HG02943 (cell line): ENCODE measurements around the gene GPAT3.
"Not testable (repeated sequence)": the region's sequence is repeated elsewhere in the genome, so short reads cannot be mapped to it uniquely, and the experiment has no call there.

Experiments
- ATAC-seq: cut with Tn5 transposase; IDR thresholded peaks from one replicate; pipeline ENCODE4 v1.9.1; 2021; ENCODE audit warnings: mild to moderate bottlenecking, low read depth, moderate library complexity; ENCODE audit not compliant: unreplicated experiment

The GPAT3 gene

DNA sequence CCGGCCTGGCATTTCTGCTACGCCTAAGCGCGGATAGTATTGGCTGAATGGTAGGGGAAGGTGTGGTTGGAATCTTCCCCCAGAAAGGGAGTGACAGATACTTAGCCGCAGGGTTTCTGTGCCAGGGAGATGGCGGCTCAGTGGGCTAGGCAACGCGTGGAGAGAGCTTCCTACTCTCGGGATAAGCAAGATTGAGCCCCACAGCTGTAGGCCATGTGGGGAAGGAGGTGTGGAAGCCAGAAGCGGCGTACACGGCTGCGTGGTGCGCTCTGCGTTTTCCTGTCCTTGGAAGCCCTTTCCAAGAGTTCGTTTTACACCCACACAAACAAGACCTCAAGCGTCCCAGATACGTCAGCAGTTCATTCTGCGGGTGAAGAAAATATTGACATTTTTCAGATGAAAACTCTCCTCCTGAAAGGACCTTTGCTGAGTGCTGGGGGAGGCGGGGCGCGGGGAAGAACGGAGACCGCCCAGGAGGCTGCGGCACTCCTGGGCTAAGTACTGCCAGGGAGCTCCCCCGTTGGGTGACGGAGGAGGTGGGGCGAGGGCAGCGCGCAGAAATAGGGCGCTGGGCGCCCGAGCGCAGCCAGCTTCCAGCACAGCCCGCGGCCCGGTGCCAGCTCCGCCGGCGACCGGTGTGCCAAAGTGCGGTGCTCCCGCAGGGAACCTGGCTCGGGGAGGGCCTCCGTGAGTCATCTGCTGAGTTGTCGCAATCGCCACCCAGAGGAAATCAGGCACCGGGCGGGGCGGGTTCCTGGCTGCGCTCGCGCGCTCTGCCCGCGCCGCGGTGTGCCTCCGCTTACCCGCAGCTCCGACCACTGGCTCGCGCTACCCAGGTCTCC, at the start of gene GPAT3:
Gene GPAT3 (plus strand): TSS at position 589 of the 842 bp plus-strand sequence. CDS start 515 bp downstream, outside the sequence.
- peak; percentile 65 for ATAC-seq

DNA sequence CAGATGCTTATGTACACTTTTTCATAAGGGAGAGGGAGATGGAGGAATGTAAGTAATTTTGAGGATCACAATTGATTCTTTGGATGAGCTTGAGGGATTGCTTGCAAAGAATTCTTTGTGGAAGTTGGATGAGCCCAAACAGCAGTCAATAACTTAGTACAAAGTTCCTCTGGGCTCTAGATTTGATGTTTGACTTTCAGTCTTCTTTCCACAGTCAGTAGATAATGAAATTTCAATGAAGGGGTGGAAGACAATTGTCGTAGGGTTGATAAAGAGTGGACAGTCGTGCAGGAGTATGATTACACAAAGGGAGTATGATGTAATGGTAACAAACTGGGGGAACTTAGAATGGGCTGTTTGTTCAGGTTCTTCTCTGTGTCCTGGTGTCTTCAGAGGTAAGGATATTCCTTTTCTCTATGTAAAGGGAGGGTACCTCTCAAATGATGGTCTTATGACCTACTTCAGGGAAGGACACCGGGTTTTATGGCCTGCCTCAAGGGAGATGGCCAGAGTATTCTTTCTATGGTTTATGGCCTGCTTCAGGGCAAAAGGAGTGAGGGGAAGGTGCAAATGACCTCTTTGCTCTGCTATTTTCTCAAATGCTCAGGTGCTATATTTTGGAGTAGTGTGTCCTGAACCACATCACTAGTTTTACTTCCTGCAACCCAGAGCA, 49.3 kb upstream of the GPAT3 start:
- no peak for ATAC-seq

DNA sequence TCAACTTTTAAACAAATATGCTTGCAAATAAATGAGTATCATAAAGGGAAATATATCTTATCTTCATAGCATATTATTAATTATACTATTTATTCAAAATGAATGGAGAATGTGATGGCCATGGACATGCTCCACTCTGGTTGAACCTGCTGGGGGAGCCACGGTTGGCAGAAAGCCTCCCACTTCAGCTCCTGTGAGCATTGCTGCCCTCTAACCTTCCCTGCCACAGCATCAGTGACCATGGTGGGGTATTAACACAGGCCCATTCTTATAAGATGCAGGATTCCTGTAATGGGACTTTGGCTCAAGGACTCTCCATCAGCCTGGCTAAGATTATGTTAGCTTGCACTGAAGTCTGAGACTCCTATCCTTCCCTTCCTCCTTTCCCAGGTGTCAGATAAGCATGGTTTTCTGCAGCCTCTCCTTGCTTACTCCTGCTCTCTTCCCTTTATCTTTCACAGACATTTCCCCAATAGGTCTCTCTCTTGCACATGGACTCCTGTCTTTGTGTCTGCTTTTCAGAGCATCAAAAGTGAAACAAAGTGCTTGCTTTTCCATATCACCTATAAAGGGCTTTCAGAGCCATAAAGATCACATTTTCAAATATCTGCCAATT, 46.1 kb upstream of the GPAT3 start:
- no peak for ATAC-seq

DNA sequence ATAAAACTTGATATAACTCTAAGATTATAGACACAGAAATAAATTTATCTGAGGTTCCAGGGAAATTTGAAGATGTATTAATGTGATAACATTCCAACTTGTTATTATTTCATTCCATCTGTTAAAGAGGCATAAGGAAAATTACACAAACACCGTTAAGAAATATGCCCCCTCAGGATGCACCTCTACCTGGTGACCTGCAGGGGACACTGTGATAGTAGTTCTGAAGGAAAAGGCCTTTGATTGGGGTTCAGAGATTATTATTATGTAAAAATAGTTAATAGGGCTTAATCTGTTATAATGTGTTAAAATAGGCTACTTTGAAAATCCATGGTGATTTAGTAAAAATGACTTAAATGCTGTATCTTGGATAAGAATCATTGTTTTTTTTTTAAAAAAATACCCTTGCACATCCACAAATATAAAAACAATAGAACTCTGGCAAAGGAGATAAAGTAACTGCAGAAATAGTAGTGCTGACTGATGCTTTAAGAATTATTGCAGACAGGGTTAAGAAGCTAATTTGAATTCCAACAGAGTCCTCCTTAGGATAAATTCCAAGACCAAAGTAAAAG, 44.9 kb upstream of the GPAT3 start:
- ATAC-seq = peak; percentile 82

DNA sequence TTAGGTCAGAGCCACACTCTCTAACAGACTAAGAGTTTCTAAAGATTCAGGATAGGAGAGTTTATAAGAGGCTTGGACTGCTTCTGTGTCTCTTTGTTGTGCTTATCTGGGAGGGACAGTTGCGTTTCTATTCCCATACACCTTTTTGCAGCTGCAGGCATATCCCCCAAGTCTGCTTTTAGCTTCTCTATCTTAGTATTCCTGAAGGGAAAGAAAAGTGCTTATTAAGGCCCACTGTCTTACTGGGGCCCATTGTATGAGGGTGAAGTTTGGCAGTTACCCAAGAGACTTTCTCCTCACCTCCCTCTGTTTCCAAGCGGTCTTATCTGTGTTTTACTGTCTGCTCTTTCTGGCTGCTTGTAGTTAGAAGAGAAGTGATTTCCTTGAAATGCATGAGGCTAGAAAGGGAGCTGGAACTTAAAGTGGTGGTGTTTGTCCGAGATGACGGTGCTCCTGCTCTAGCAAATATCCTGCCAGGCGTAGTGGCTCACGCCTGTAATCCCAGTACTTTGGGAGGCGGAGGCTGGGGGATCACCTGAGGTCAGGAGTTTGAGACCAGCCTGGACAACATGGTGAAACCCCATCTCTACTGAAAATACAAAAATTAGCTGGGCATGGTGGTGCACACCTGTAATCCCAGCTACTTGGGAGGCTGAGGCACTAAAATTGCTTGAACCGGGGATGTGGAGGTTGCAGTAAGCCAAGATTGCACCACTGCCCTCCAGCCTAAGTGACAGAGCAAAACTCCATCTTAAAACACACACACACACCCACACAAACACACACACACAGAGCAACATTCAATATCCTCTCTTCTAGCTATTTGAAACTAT, 39.6 kb upstream of the GPAT3 start:
- ATAC-seq = not testable (repeated sequence)

DNA sequence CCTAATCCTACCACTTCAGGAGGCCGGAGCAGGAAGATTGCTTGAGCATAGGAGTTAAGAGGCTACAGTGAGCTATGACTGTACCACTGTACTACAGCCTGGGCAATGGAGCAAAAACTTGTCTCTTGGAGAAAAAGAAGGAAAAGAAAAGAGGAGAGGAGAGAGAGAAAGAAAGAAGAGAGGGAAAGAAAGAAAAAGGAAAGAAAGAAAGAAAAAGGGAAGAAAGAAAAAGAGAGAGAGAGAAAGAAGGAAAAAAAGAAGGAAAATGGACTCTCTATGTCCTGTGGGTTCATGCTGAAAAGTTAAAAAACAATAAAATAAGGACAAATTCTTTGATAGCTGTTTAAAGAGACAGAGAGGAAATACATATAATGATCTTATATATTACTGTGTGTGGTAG, 37.7 kb upstream of the GPAT3 start:
- ATAC-seq = no peak

DNA sequence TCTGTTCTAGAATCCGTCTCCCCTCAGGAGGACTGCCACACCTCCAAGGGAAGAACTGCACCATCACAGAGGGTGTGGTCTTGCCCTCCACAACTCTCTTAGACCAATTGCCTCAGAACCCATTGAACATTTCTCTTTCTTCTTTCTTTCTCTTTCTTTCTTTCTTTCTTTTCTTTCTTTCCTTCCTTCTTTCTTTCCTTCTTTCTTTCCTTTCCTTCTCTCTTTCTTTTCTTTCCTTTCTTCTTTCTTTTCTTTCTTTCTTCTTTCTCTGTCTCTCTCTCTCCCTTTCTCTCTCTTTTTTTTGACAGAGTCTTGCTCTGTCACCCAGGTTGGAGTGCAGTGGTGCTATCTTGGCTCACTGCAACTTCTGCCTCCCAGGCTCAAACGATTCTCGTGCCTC, 34.2 kb upstream of the GPAT3 start:
- not testable (repeated sequence) for ATAC-seq

DNA sequence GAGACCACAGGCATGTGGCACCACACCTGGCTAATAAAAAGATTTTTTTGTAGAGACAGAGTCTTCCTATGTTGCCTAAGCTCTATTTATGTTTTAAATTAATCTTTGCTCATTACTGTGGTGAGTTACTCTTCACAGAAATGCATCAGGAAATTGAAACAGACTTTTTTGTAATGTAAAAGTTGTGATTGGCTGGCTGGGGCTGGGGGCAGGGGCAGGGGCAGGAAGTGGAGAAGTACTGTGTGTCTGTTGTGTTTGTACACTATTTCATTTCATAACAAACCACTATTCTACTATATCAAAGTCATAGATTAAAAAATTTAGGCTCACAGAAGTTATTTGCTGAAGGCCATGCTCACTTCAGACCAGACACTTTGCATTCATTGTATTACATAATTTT, 31.9 kb upstream of the GPAT3 start:
- no peak for ATAC-seq

DNA sequence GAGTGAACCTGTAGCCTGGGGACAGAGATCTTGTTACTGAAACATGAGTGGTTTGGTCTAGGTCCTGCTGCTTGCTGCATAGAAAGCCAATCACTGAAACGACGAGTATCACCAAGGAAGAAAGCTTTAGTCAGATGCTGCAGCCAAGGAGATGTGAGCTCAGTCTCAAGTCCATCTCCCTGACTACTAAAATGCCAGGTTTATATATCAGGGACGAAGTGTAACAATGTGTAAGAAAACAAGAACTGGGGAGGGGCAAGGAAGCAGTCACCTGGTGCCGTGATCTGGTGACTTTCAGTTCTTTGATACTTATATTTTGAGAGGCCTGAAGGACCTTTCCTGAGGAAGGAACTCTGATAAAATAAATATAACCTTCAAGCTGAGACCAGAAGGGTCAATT, 31.4 kb upstream of the GPAT3 start:
- no peak for ATAC-seq

DNA sequence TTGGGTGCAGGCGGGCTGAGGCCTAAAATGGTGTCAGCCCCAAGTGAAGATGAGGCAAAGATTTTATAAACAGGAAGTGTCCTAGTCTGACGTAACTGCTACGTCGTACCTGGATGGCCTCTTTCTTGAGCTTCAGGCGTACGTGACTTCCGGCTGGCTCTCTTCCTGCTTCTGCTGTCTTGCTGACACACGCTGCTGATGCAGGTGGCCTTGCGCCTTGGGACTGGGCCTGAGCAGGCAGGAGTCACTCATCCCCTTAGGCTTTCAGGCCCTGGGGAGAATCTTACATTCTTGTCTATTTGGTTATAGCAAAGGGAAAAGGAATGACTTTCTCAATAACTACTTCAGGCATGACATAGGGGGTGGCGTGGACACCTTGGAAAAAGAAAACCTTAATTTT, 30.9 kb upstream of the GPAT3 start:
- no peak for ATAC-seq

DNA sequence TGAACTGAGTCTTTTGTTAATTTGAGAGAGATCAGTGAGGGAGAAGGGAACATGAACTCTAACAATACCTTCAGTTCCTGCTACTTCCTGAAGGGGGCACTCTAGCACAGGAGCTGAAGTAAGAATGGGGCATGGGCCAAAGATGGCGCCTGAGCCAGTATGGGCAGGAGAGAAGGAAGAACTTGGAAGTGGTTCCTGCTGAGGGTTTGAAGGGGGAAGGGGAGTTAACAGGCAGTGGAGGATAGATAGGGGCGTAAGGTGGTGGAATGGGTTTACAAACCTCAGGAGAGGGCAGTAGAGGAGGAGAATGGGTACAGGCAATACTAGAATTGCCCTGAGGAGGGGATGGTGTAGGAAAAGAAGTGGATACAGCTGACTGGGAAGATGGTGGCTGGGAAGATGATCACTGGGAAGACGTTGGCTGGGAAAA, 26.7 kb upstream of the GPAT3 start:
- ATAC-seq = not testable (repeated sequence)

DNA sequence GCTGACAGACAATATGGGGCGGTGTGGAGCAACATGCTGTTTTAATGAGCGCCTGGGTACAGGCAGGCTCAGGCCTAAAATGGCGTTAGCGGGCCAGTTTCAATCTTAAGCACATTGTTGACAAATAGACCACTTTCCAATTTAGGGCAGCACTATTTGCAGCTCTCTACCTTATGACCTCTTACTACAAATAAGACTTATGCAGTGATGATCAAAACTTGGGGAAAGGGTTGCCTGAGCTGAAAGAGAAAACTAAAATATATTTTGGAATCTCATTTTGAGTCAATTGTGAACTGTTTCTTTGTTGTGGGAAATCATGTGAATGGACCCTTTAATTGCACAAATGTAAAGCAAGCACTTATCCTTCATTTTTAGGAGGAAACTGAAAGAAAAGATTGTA, 25.5 kb upstream of the GPAT3 start:
- ATAC-seq = no peak

DNA sequence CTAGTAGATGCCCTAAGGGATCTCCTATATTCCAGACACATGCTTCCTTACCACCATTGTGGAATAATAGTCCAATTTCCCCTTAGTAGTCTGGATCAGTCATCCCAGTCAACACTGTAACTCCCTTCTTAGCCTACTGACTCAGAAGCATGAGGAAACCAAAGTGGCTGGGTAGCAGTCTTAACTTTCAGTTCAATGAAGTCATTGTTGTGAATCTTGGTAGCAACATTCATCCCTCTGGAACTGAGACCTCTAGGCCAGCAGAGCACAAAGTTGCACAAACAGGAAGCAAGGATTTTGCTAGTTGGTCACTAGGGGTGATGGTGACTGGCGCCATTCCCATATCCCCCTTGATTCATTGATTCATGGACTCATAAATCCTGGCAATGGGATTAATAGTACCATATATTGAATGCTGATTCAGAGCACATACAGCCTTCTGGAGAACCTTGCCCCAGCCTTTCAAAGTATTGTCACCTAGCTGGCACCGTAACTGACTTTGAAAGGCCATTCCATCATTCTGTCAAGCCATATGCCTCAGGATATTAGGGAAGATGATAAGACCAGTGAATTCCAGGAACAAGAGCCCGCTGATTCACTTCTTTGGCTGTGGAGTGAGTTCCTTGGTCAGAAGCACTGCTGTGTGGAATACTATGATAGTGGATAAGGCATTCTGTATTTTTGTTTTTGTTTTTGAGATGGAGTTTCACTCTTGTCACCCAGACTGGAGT, 19.7 kb upstream of the GPAT3 start:
- ATAC-seq = no peak

DNA sequence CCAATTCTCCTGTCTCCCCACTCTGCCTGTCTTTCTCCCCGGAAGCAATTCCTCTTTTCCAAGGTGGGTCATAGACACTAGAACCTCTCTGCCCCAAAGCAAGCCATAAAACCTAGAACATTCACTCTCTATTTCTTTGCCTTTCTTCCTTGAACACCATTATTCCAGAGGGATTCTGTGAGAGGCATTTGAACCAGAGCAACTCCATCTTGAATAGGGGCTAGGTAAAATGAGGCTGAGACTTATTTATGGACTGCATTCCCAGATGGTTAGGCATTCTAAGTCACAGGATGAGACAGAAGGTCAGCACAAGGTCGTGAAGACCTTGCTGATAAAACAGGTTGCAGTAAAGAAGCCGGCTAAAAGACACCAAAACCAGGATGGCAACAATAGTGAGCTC, 13.7 kb upstream of the GPAT3 start:
- ATAC-seq = no peak

DNA sequence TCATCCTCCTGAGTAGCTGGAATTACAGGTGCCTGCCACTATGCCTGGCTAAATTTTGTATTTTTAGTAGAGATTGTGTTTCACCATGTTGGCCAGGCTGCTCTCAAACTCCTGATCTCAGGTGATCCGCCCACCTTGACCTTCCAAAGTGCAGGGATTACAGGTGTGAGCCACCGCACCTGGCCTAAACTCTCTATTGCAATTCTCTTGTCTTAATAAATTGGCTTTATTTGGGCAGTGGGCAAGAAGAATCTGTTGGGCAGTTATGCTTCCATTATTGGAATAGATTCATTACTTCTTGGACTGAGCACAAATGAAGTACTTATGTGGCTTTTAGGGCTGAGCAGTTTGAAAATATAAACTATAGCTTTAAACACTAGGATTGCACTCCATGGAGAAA, 8.2 kb upstream of the GPAT3 start:
- no peak for ATAC-seq

DNA sequence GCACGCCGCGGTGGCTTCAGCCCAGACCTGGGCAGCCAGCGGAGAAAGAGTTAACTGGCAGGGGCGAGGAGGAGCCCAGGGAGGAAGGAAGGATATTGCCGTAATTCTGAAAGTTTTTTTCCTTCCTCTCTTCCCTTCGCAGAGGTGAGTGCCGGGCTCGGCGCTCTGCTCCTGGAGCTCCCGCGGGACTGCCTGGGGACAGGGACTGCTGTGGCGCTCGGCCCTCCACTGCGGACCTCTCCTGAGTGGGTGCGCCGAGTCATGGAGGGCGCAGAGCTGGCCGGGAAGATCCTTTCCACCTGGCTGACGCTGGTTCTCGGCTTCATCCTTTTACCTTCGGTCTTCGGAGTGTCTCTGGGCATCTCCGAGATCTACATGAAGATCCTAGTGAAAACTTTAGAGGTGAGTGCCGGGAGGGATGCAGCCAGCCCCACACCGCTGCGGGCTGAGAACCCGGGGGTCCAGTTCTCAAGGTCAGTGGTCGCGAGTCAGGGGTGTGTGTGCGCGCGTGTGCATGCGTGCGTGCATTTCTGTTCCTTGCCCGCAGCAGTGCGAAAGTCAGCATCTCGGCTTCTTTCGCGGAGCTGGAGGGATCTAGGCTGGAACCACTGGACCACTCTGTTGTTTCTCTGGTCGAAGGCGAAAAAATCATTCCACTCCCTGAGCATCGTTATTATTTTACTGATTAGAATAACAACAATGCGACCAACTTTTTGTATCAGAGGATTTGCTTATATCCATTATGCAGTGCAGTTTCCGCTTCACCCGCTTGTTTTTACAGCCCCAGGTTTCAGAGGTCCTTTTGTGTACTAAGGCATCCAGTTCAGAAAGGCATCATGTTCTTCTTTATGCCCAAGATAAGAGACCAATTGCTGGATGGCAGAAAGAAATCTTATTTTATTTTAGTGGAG, 709 bp downstream of the GPAT3 start:
- peak; percentile 19 for ATAC-seq

DNA sequence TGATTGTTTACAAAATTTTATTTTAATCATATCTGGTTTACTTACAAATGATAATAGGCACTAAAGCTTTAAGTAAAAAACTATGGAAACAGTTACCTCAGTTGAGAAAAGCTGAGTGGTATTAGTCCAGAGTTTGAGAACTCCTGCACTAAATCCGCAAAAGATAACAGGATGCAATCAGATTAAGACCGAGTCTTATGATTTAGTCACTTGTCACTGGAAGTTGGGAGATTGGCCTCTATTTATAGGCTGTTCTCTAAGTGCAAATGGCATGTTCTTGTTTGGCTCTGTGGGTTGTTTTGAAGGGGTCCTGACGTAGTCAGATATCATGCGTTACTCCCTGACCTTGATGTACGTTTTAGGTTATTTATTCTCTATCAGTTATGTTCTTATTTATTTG, 6.3 kb downstream of the GPAT3 start:
- ATAC-seq = no peak

DNA sequence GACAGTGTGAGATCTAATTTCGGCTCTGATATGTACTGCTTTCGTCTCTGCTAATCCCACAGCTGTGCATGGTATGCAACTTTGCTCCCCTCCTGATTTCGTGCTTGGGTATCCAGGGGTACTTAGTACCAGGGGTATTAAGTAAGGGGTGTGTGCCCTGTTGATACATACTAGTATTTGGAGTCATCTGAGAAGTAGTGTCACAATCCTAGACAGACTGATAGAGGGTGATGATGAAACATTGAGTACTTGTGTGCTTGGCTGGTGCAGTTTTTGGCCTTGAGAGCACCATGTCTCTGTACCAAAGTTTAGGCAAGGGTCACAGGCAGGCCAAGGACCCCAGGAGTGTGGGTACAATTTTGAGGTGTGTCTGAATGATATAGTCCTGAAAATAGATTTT, 10.9 kb downstream of the GPAT3 start:
- no peak for ATAC-seq
